Placental epithelial cell (primary cell): Measurements from ENCODE around the gene OSBPL3. TPM values are rescaled to one million over a fixed set of nuclear protein-coding genes. Genes with fewer than 3 reads are reported as not detected.

Experiments
- total RNA-seq: library from RNA; depleted of rRNA; stranded (reverse); fragments of >200 nt; gene quantifications from 2 replicates; pipeline ENCODE4 v1.2.3, GENCODE V29; 2012

The OSBPL3 gene
- 26.7 and 44.7 TPM in 2 replicates for total RNA-seq

GRCh38 chr7:24979863-24980533, at the start of gene OSBPL3:
Gene OSBPL3, minus strand, starts transcription at chr7:24980178. Its CDS starts 87,706 bp downstream, at chr7:24892472.

GRCh38 chr7:24757353-24758275, 222.4 kb downstream of the OSBPL3 start, which contains the start of gene GSDME:
Gene GSDME, minus strand, starts transcription at chr7:24757464. Its CDS starts 7,690 bp downstream, at chr7:24749774.

Other genes with a start within 250 kb of the OSBPL3 start
- 46.3 and 65.0 TPM in 2 replicates for gene GSDME, start 222.7 kb downstream of the OSBPL3 start, total RNA-seq
- 9.8 and 19.2 TPM in 2 replicates for gene CYCS, start 145.1 kb upstream of the OSBPL3 start, total RNA-seq
- gene NPVF, start 248.3 kb upstream of the OSBPL3 start, total RNA-seq, result not detected in 2 replicates